ENCODE data around the gene PACRG. TPM values are rescaled to one million over a fixed set of nuclear protein-coding genes. Genes with fewer than 3 reads are reported as not detected.

The PACRG gene
- total and polyA plus RNA-seq, 2 of the 8 experiments (the other 6 are each of a cell fraction or from before 2014, with no cell fraction given) = 0.44 to 0.54 TPM

- DNase-seq (ENCODE audit: low read depth in 1 of 2, low spot score in 2 of 2) = no peak
- H3K4me2 ChIP-seq (ENCODE audit: insufficient read depth in 1 of 2, low read depth in 2 of 2, low read length in 2 of 2) = no peak overlapping the region
- no peak for TF ChIP-seq CTCF (IDR thresholded peaks at IDR 0.05; ENCODE audit: control extremely low read depth in 1 of 3, insufficient read depth in 1 of 3, low read depth in 1 of 3, low read length in 3 of 3)
- no peak for TF ChIP-seq HDAC6 (IDR thresholded peaks at IDR 0.05; ENCODE audit: low read depth, low read length)
- TF ChIP-seq CEBPB (IDR thresholded peaks at IDR 0.05; ENCODE audit: low read depth, low read length) = no peak
- TF ChIP-seq SIX5 (IDR thresholded peaks at IDR 0.05; ENCODE audit: low read depth, low read length) = no peak
- TF ChIP-seq RBBP5 (IDR thresholded peaks at IDR 0.05; ENCODE audit: borderline replicate concordance, low read depth, low read length) = no peak
- TF ChIP-seq MAX (IDR thresholded peaks at IDR 0.05) = no peak
- TF ChIP-seq ASH2L (IDR thresholded peaks at IDR 0.05; ENCODE audit: low read length) = no peak
- no peak for TF ChIP-seq SIRT6 (IDR thresholded peaks at IDR 0.05; ENCODE audit: low read length)
- no peak for TF ChIP-seq JUND (IDR thresholded peaks at IDR 0.05; ENCODE audit: low read length)
These were observed 22.0 kb upstream of the PACRG start for GRCh38 chr6:162705736-162706135.

More at GRCh38 chr6:162705736-162706135, 22.0 kb upstream of the PACRG start:
- H3K79me1 ChIP-seq (ENCODE audit: low read depth, low read length) = no peaks in the 10 kb centered on the region
- no peak overlapping the region for H2BK12ac ChIP-seq (ENCODE audit: low read depth, low read length)
- H3K23me2 ChIP-seq (ENCODE audit: low read depth, low read length) = no peaks in the 10 kb centered on the region
- no peak overlapping the region for H2BK120ac ChIP-seq (replicated peaks; ENCODE audit: low read depth, low read length)
- H3K23ac ChIP-seq (ENCODE audit: insufficient read length) = no peak overlapping the region
- H3K56ac ChIP-seq (replicated peaks; ENCODE audit: insufficient read length, low read depth, low read length) = no peak overlapping the region
- H2AK5ac ChIP-seq (ENCODE audit: low read depth, low read length) = no peak overlapping the region
- FAIRE-seq = no peak
- no peak overlapping the region for H3K9ac ChIP-seq (replicated peaks in 1 of 4; ENCODE audit: extremely low read depth in 1 of 4, low read depth in 3 of 4, low read length in 3 of 4)
- H3K18ac ChIP-seq (ENCODE audit: extremely low read depth, low read length) = no peak overlapping the region
- H3K4me3 ChIP-seq (ENCODE audit: extremely low read depth in 1 of 4, insufficient read depth in 2 of 4, low read depth in 3 of 4, low read length in 4 of 4) = no peak overlapping the region
- 87% methylated on average over 4 of the region's 4 CpGs; no CpG with 5 or more reads in 1 of the 2 experiments for WGBS, 2 experiments (ENCODE audit: extremely low coverage in 1 of 2, insufficient coverage in 1 of 2, insufficient read length in 1 of 2, insufficient replicate concordance in 2 of 2, low coverage in 1 of 2, low lambda C conversion rate in 2 of 2, missing lambda C conversion rate in 1 of 2)
- no peaks in the 10 kb centered on the region for H3K27me3 ChIP-seq (replicated peaks in 1 of 4; ENCODE audit: control insufficient read depth in 3 of 4, extremely low read depth in 1 of 4, insufficient read depth in 3 of 4, low read length in 3 of 4)
- no peaks in the 10 kb centered on the region for H3K4me1 ChIP-seq (replicated peaks in 1 of 4; ENCODE audit: control insufficient read depth in 3 of 4, insufficient read depth in 4 of 4, low read length in 3 of 4)
- H2BK20ac ChIP-seq (ENCODE audit: low read length) = no peak overlapping the region
- no peak overlapping the region for H3K14ac ChIP-seq (ENCODE audit: insufficient read length)
- H3K36me3 ChIP-seq (ENCODE audit: control insufficient read depth in 2 of 4, insufficient read depth in 4 of 4, low read length in 3 of 4) = no peaks in the 10 kb centered on the region
- CTCF ChIA-PET (ENCODE audit: partially characterized antibody) = interaction anchor here (0.7 to 1.6 kb wide), 4 partner anchors 9 to 464 kb away, joined by 3 to 7 read pairs (median 3); no protein-coding TSS in a partner anchor
- H4K8ac ChIP-seq (ENCODE audit: extremely low read depth, insufficient read depth, low read length) = no peak overlapping the region
- H4K5ac ChIP-seq (ENCODE audit: insufficient read length, low read depth, low read length) = no peak overlapping the region
- POLR2A ChIA-PET (ENCODE audit: partially characterized antibody) = interaction anchor here (0.6 kb wide), 1 partner anchor 80 kb away, joined by 3 read pairs; no protein-coding TSS in a partner anchor
- H3K27ac ChIP-seq (ENCODE audit: low read depth, low read length) = no peak overlapping the region
- no peak overlapping the region for H2BK5ac ChIP-seq (ENCODE audit: low read depth, low read length)
- no peak overlapping the region for H3K4ac ChIP-seq (replicated peaks; ENCODE audit: insufficient read length, low read depth, low read length)
- H2BK15ac ChIP-seq (ENCODE audit: low read length) = no peak overlapping the region
- no peak overlapping the region for H4K91ac ChIP-seq (replicated peaks; ENCODE audit: insufficient read length, low read length)
- no peaks in the 10 kb centered on the region for H3K79me2 ChIP-seq (ENCODE audit: control insufficient read depth in 1 of 2, insufficient read depth in 2 of 2, low read length in 2 of 2)
- no peaks in the 10 kb centered on the region for H4K20me1 ChIP-seq (replicated peaks in 1 of 2; ENCODE audit: control insufficient read depth in 1 of 2, insufficient read depth in 2 of 2, low read length in 2 of 2)
- peaks cover 0 to 5% of the 10 kb centered on the region in 2 experiments; a peak in 1 of 4 replicates for H3K9me3 ChIP-seq (ENCODE audit: insufficient read depth in 2 of 2, low read depth in 1 of 2, low read length in 1 of 2)
- no peak overlapping the region for H2AFZ ChIP-seq (ENCODE audit: low read length)
